HG03064 (cell line): ENCODE data around the gene BAG1.

Experiments used
- ATAC-seq: cut with Tn5 transposase; IDR thresholded peaks from one replicate; pipeline ENCODE4 v1.9.1; 2021; ENCODE audit warnings: low read depth; ENCODE audit not compliant: unreplicated experiment

The BAG1 gene

GRCh38 chr9:33220681-33221567 is 43.6 kb downstream of the BAG1 start:
- no peak for ATAC-seq

- ATAC-seq = no peak
Observed at GRCh38 chr9:33211695-33212393, 52.7 kb downstream of the BAG1 start.

- ATAC-seq = no peak
Observed at GRCh38 chr9:33210006-33210715, 54.3 kb downstream of the BAG1 start.

GRCh38 chr9:33209394-33209793 is 55.1 kb downstream of the BAG1 start:
- no peak for ATAC-seq

- ATAC-seq = peak; percentile 99
Observed at GRCh38 chr9:33202552-33203201, 61.8 kb downstream of the BAG1 start.
